IMR-90 (cell line): ENCODE data around the gene HADHB. TPM values are rescaled to one million over a fixed set of nuclear protein-coding genes. Genes with fewer than 3 reads are reported as not detected.

Experiments
- ATAC-seq: fragments of 200-7000 bp; cut with Tn5 transposase; 2 replicates; pipeline ENCODE4 v1.9.1; 2020; ENCODE audit warnings: low read depth, mild to moderate bottlenecking, moderate library complexity
- BruUV-seq: library from RNA; stranded (reverse); fragments of 400-500 nt; replicated peaks from 2 replicates; lab custom pipeline; 2021; lab: Mats Ljungman, UMichigan
- CTCF ChIA-PET: fragments of 300-600 bp; formaldehyde crosslinking; extraction: SDS; loops from one replicate; lab custom pipeline; 2021; ENCODE audit warnings: antibody characterized with exemption; lab: Yijun Ruan, JAX
- POLR2A ChIA-PET: fragments of 300-600 bp; sonication (Branson Sonifier 250); formaldehyde crosslinking; loops from one replicate; lab custom pipeline; 2022; ENCODE audit warnings: antibody characterized with exemption; ENCODE audit not compliant: unreplicated experiment; lab: Charles Lee
- DNase-seq: peaks from one replicate; pipeline ENCODE4 v3.0.0; 2013
- H2AFZ ChIP-seq: replicated peaks from 2 replicates; pipeline ENCODE3; 2013; ENCODE audit warnings: low read length, mild to moderate bottlenecking; ENCODE audit not compliant: poor library complexity
- H2AK5ac ChIP-seq: 2 replicates; pipeline ENCODE4 v1.6.1; 2013; ENCODE audit warnings: low read depth, low read length, inconsistent platforms
- H2AK9ac ChIP-seq: replicated peaks from 2 replicates; pipeline ENCODE3; 2013; ENCODE audit warnings: mild to moderate bottlenecking, low read depth, low read length, moderate library complexity; ENCODE audit not compliant: poor library complexity
- H2BK120ac ChIP-seq: 2 replicates; pipeline ENCODE4 v1.6.1; 2013; ENCODE audit warnings: low read depth, low read length, inconsistent platforms
- H2BK15ac ChIP-seq: 3 replicates; pipeline ENCODE4 v1.6.1; 2013; ENCODE audit warnings: low read depth, low read length, inconsistent platforms
- H2BK20ac ChIP-seq: 2 replicates; pipeline ENCODE4 v1.6.1; 2013; ENCODE audit warnings: low read depth, mild to moderate bottlenecking, inconsistent platforms, low read length, moderate library complexity
- H2BK5ac ChIP-seq: 2 replicates; pipeline ENCODE4 v1.6.1; 2013; ENCODE audit warnings: mild to moderate bottlenecking, low read depth, low read length, inconsistent platforms; ENCODE audit not compliant: poor library complexity, severe bottlenecking
- H3K14ac ChIP-seq: replicated peaks from 2 replicates; pipeline ENCODE4 v1.6.1; 2013; ENCODE audit warnings: low read depth, low read length, inconsistent platforms
- H3K18ac ChIP-seq: 2 replicates; pipeline ENCODE4 v1.6.1; 2013; ENCODE audit warnings: low read depth, low read length, control low read depth
- H3K23ac ChIP-seq: 2 replicates; pipeline ENCODE4 v1.6.1; 2013; ENCODE audit warnings: low read depth, low read length, inconsistent platforms
- H3K27ac ChIP-seq: 2 replicates; pipeline ENCODE4 v1.5.1; 2013; ENCODE audit warnings: mild to moderate bottlenecking, control low read depth, low read length; ENCODE audit not compliant: insufficient read depth
- H3K27me3 ChIP-seq: 2 replicates; pipeline ENCODE4 v1.6.1; 2013; ENCODE audit warnings: low read length; ENCODE audit not compliant: control insufficient read depth, insufficient read depth
- H3K36me3 ChIP-seq: 2 replicates; pipeline ENCODE4 v1.6.1; 2013; ENCODE audit warnings: low read length, mixed read lengths; ENCODE audit not compliant: control insufficient read depth, insufficient read depth
- H3K4ac ChIP-seq: 2 replicates; pipeline ENCODE4 v1.6.1; 2013; ENCODE audit warnings: low read depth, low read length, inconsistent platforms
- H3K4me1 ChIP-seq: 2 replicates; pipeline ENCODE4 v1.6.1; 2013; ENCODE audit warnings: low read length, mixed read lengths; ENCODE audit not compliant: control insufficient read depth, insufficient read depth
- H3K4me2 ChIP-seq: 2 replicates; pipeline ENCODE4 v1.6.1; 2013; ENCODE audit warnings: low read depth, mild to moderate bottlenecking, control low read depth, low read length, moderate library complexity
- H3K4me3 ChIP-seq: 2 replicates; pipeline ENCODE4 v1.5.1; 2013; ENCODE audit warnings: low read depth, mild to moderate bottlenecking, control low read depth, low read length, moderate library complexity; ENCODE audit not compliant: insufficient read depth
- H3K56ac ChIP-seq: 2 replicates; pipeline ENCODE4 v1.6.1; 2013; ENCODE audit warnings: low read length, inconsistent platforms; ENCODE audit not compliant: insufficient read depth; ENCODE audit errors: extremely low read depth
- H3K79me1 ChIP-seq, 2 experiments: 2 replicates each; pipeline ENCODE4 v1.6.1; 2013; ENCODE audit warnings: low read length in 2 of 2, inconsistent platforms in 1 of 2, low read depth in 1 of 2
- H3K9ac ChIP-seq: 2 replicates; pipeline ENCODE4 v1.6.1; 2013; ENCODE audit warnings: low read depth, low read length, control low read depth
- H3K9me1 ChIP-seq: 2 replicates; pipeline ENCODE4 v1.6.1; 2013; ENCODE audit warnings: low read length, inconsistent platforms; ENCODE audit not compliant: insufficient read depth
- H3K9me3 ChIP-seq: 2 replicates; pipeline ENCODE4 v1.6.1; 2013; ENCODE audit warnings: low read length; ENCODE audit not compliant: control insufficient read depth, insufficient read depth
- H4K20me1 ChIP-seq: 2 replicates; pipeline ENCODE4 v1.6.1; 2013; ENCODE audit warnings: low read length, inconsistent platforms; ENCODE audit not compliant: insufficient read depth
- H4K5ac ChIP-seq: 2 replicates; pipeline ENCODE4 v1.6.1; 2013; ENCODE audit warnings: mild to moderate bottlenecking, low read depth, low read length, control low read depth
- H4K8ac ChIP-seq, 2 experiments: 2 replicates each; pipeline ENCODE4 v1.6.1; 2013; ENCODE audit warnings: low read depth in 2 of 2, low read length in 2 of 2, control low read depth in 1 of 2, inconsistent platforms in 1 of 2
- H4K91ac ChIP-seq: 2 replicates; pipeline ENCODE4 v1.6.1; 2013; ENCODE audit warnings: low read depth, low read length, inconsistent platforms; ENCODE audit not compliant: insufficient read depth
- BHLHE40 ChIP-seq: fragments of 150-350 bp; IDR thresholded peaks from 2 replicates; pipeline ENCODE4 v1.6.1; 2016; ENCODE audit warnings: mild to moderate bottlenecking, low read depth, low read length
- CEBPB ChIP-seq: IDR thresholded peaks from 2 replicates; pipeline ENCODE4 v1.6.1; 2012; ENCODE audit warnings: low read depth, low read length, improper control_type of control experiment
- CHD1 ChIP-seq: IDR thresholded peaks from 2 replicates; pipeline ENCODE4 v1.6.1; 2012; ENCODE audit warnings: low read depth, low read length, improper control_type of control experiment
- CTCF ChIP-seq: conservative IDR thresholded peaks from 2 replicates; pipeline ENCODE4 v1.5.1; 2012; ENCODE audit warnings: mild to moderate bottlenecking, low read depth, low read length, improper control_type of control experiment
- ELK1 ChIP-seq: fragments of 150-350 bp; IDR thresholded peaks from 2 replicates; pipeline ENCODE4 v1.6.1; 2016; ENCODE audit warnings: low read depth, mild to moderate bottlenecking, low read length, moderate library complexity, borderline replicate concordance
- FOS ChIP-seq: fragments of 150-350 bp; IDR thresholded peaks from 2 replicates; pipeline ENCODE4 v1.6.1; 2016; ENCODE audit warnings: low read depth, low read length
- MAFK ChIP-seq: IDR thresholded peaks from 2 replicates; pipeline ENCODE4 v1.6.1; 2012; ENCODE audit warnings: low read depth, low read length, improper control_type of control experiment
- MAZ ChIP-seq: IDR thresholded peaks from 2 replicates; pipeline ENCODE4 v1.6.1; 2012; ENCODE audit warnings: low read depth, mild to moderate bottlenecking, low read length, improper control_type of control experiment, moderate library complexity, borderline replicate concordance
- MXI1 ChIP-seq: IDR thresholded peaks from 2 replicates; pipeline ENCODE4 v1.6.1; 2012; ENCODE audit warnings: low read depth, mild to moderate bottlenecking, low read length, moderate library complexity, borderline replicate concordance
- NFE2L2 ChIP-seq: fragments of 150-350 bp; IDR thresholded peaks from 2 replicates; pipeline ENCODE4 v1.6.1; 2016; ENCODE audit warnings: low read depth, mild to moderate bottlenecking, low read length
- POLR2A ChIP-seq: IDR thresholded peaks from 2 replicates; pipeline ENCODE4 v1.6.1; 2012; ENCODE audit warnings: mild to moderate bottlenecking, low read depth, low read length
- RAD21 ChIP-seq: IDR thresholded peaks from 2 replicates; pipeline ENCODE4 v1.6.1; 2012; ENCODE audit warnings: low read length, improper control_type of control experiment
- RCOR1 ChIP-seq: IDR thresholded peaks from 2 replicates; pipeline ENCODE4 v1.6.1; 2012; ENCODE audit warnings: mild to moderate bottlenecking, low read length, improper control_type of control experiment; ENCODE audit not compliant: insufficient replicate concordance
- RFX5 ChIP-seq: IDR thresholded peaks from 2 replicates; pipeline ENCODE4 v1.8.0; 2012; ENCODE audit warnings: low read depth, mild to moderate bottlenecking, low read length, moderate library complexity
- SMC3 ChIP-seq: fragments of 150-350 bp; IDR thresholded peaks from 2 replicates; pipeline ENCODE4 v1.6.1; 2016; ENCODE audit warnings: low read depth, mild to moderate bottlenecking, antibody characterized with exemption, low read length, moderate library complexity
- USF2 ChIP-seq: fragments of 150-350 bp; IDR thresholded peaks from 2 replicates; pipeline ENCODE4 v1.6.1; 2017; ENCODE audit warnings: mild to moderate bottlenecking, antibody characterized with exemption, low read length, low read depth
- WGBS, 2 experiments: methylation state at CpG; one replicate each; pipeline versions ENCODE4 v1.1.5 to v1.1.7; 2013; ENCODE audit warnings: missing lambda C conversion rate in 2 of 2; ENCODE audit not compliant: insufficient read length in 1 of 2; ENCODE audit errors: extremely low coverage in 2 of 2; 5-methylcytosine and 5-hydroxymethylcytosine counted together
- dilution Hi-C: fragments of 300-500 bp; cut with HindIII; formaldehyde crosslinking; loops from one replicate; pipeline ENCODE4 v1.14.3; 2018; ENCODE audit warnings: low sequenced_read_pairs; ENCODE audit not compliant: unreplicated experiment
- in situ Hi-C: fragments of 300-500 bp; cut with MboI; formaldehyde crosslinking; loops from 3 replicates; pipeline ENCODE4 v1.14.3; 2019; ENCODE audit warnings: low sequenced_read_pairs, inconsistent platforms, mixed read lengths
- intact Hi-C: fragments of 100-400 bp; cut with micrococcal nuclease; formaldehyde crosslinking; loops from 2 replicates; pipeline ENCODE4 v1.10.0; 2022
- polyA plus RNA-seq, 3 experiments: library from polyadenylated mRNA; depleted of rRNA; stranded (reverse); fragments of >200 nt; gene quantifications; 2 replicates each; pipeline ENCODE4 v1.2.3, GENCODE V29; 2012; ENCODE audit warnings: low replicate concordance in 1 of 3
- total RNA-seq: library from RNA; depleted of rRNA; stranded (reverse); fragments of >200 nt; gene quantifications from 2 replicates; pipeline ENCODE4 v1.2.3, GENCODE V29; 2012

HADHB gene
- total and polyA plus RNA-seq, 2 of the 4 experiments (the other 2 are of a cell fraction), result 67.9 to 79.8 TPM

- DNase-seq (peak; percentile 64), ATAC-seq (peak; percentile 40; the same call in 1 of the 2 replicates)
- Histone ChIP-seq H3K18ac (no peak overlapping the region), H3K14ac (no peak overlapping the region), H2BK120ac (no peak overlapping the region), H2BK20ac (no peak overlapping the region), H3K23ac (no peak overlapping the region), H3K27ac (no peak overlapping the region), H3K4me3 (no peak overlapping the region), H3K79me1 (peaks cover 0 to 4% of the 10 kb centered on the region in 2 experiments; a peak in 2 of 4 replicates), H3K9me1 (peaks cover 6% of the 10 kb centered on the region; the same call in 1 of the 2 replicates), H4K5ac (no peak overlapping the region), H3K4me2 (no peak overlapping the region), H4K8ac (no peak overlapping the region), H2BK15ac (no peak overlapping the region), H4K91ac (no peak overlapping the region), H2BK5ac (no peak overlapping the region), H2AFZ (no peak overlapping the region), H3K56ac (no peak overlapping the region), H3K36me3 (peaks cover 8% of the 10 kb centered on the region), H3K27me3 (no peaks in the 10 kb centered on the region), H3K4me1 (peaks cover 3% of the 10 kb centered on the region; the same call in 1 of the 2 replicates), H2AK9ac (no peak overlapping the region), H4K20me1 (peaks cover 4% of the 10 kb centered on the region; the same call in 1 of the 2 replicates), H3K9ac (no peak overlapping the region), H3K9me3 (no peaks in the 10 kb centered on the region), H3K4ac (no peak overlapping the region), H2AK5ac (no peak overlapping the region)
- in situ Hi-C loops (no loop called here), dilution Hi-C loops (no loop called here), intact Hi-C loops (no loop called here)
- BruUV-seq, result no TSS peak
- ChIA-PET POLR2A (no interaction called here), CTCF (interaction anchor here (0.7 kb wide), 1 partner anchor 247 kb away, joined by 3 read pairs; no protein-coding TSS in a partner anchor)
- WGBS, 2 experiments, result no CpG with 5 or more reads among the region's 4 CpGs
- no peak for TF ChIP-seq MXI1
- no peak for TF ChIP-seq BHLHE40
- peak; percentile 87 for TF ChIP-seq CEBPB
- no peak for TF ChIP-seq SMC3
- TF ChIP-seq RCOR1, result no peak
- TF ChIP-seq MAZ, result no peak
- no peak for TF ChIP-seq MAFK
- no peak for TF ChIP-seq POLR2A
- 0 out of 2 replicates have a peak, but pooled peaks have one; percentile 20 for TF ChIP-seq FOS
- peak; percentile 45 for TF ChIP-seq USF2
- no peak for TF ChIP-seq CHD1
- TF ChIP-seq CTCF, result no peak
- no peak for TF ChIP-seq RAD21
- no peak for TF ChIP-seq NFE2L2
- no peak for TF ChIP-seq RFX5
- TF ChIP-seq ELK1, result no peak
These were observed 23.5 kb downstream of the HADHB start for GRCh38 chr2:26268213-26268612.
